Fibroblast of lung (primary cell): ENCODE data around the gene C1orf185. TPM values are rescaled to one million over a fixed set of nuclear protein-coding genes. Genes with fewer than 3 reads are reported as not detected.
A peak's percentile ranks its signal among the peaks of the same experiment; 100 is the strongest.

Experiments used
- DNase-seq, 2 donors: peaks; one replicate each; pipeline versions ENCODE4 v3.0.0 to v3.0.0-alpha.2; 2010; ENCODE audit warnings: low read depth in 2 of 2
- H2AFZ ChIP-seq: 2 replicates; pipeline ENCODE4 v1.5.1; 2012; ENCODE audit warnings: low read length, control low read depth, inconsistent platforms
- H3K27ac ChIP-seq: 2 replicates; pipeline ENCODE4 v1.5.1; 2011; ENCODE audit warnings: low read length, control low read depth; ENCODE audit not compliant: insufficient read depth
- H3K27me3 ChIP-seq: 2 replicates; pipeline ENCODE4 v1.5.1; 2011; ENCODE audit warnings: mild to moderate bottlenecking, low read length; ENCODE audit not compliant: control insufficient read depth, insufficient read depth
- H3K36me3 ChIP-seq: 2 replicates; pipeline ENCODE4 v1.5.1; 2011; ENCODE audit warnings: low read length; ENCODE audit not compliant: control insufficient read depth, insufficient read depth
- H3K4me1 ChIP-seq: 2 replicates; pipeline ENCODE4 v1.5.1; 2011; ENCODE audit warnings: low read length; ENCODE audit not compliant: control insufficient read depth, insufficient read depth; ENCODE audit errors: extremely low read depth
- H3K4me2 ChIP-seq: 2 replicates; pipeline ENCODE4 v1.5.1; 2011; ENCODE audit warnings: low read length, control low read depth; ENCODE audit not compliant: insufficient read depth; ENCODE audit errors: extremely low read depth
- H3K4me3 ChIP-seq, 4 experiments: fragments of 200-600 bp in 1 of 4; sonication (generic) in 1 of 4; replicated peaks in 1 of 4; 2 replicates each; pipeline ENCODE4 v1.5.1; 2011 to 2016; ENCODE audit warnings: low read length in 4 of 4, low read depth in 3 of 4, mild to moderate bottlenecking in 3 of 4, control low read depth in 2 of 4, inconsistent platforms in 1 of 4, mixed read lengths in 1 of 4; ENCODE audit not compliant: insufficient read depth in 1 of 4; ENCODE audit errors: control extremely low read depth in 1 of 4
- H3K79me2 ChIP-seq: 2 replicates; pipeline ENCODE4 v1.5.1; 2012; ENCODE audit warnings: mild to moderate bottlenecking, low read length, inconsistent platforms; ENCODE audit not compliant: control insufficient read depth, insufficient read depth
- H3K9ac ChIP-seq: 2 replicates; pipeline ENCODE4 v1.5.1; 2011; ENCODE audit warnings: mild to moderate bottlenecking, low read length, control low read depth; ENCODE audit not compliant: insufficient read depth
- H3K9me3 ChIP-seq: 2 replicates; pipeline ENCODE4 v1.5.1; 2012; ENCODE audit warnings: low read depth, low read length; ENCODE audit not compliant: control insufficient read depth, insufficient read depth
- H4K20me1 ChIP-seq: 2 replicates; pipeline ENCODE4 v1.5.1; 2011; ENCODE audit warnings: low read length; ENCODE audit not compliant: control insufficient read depth, insufficient read depth; ENCODE audit errors: extremely low read depth
- EZH2 ChIP-seq: IDR thresholded peaks from 2 replicates; pipeline ENCODE4 v1.5.1; 2012; ENCODE audit warnings: low read length, control low read depth, mild to moderate bottlenecking; ENCODE audit errors: missing control alignments
- polyA plus RNA-seq, 2 donors: library from polyadenylated mRNA; depleted of rRNA in 1 of 2; stranded (reverse) in 1 of 2; unstranded in 1 of 2; fragments of >200 nt; gene quantifications; 2 replicates each; pipeline ENCODE4 v1.2.1, GENCODE V29; 2011 to 2012; ENCODE audit warnings: missing spikeins in 1 of 2
- total RNA-seq: library from RNA; depleted of rRNA; stranded (reverse); fragments of >200 nt; gene quantifications from 2 replicates; pipeline ENCODE4 v1.2.1, GENCODE V29; 2014
- TF ChIP-seq, protein P1 (sequence below), 2 donors: IDR thresholded peaks in 1 of 2; conservative IDR thresholded peaks in 1 of 2; 1 replicate in 1 of 2; 2 replicates in 1 of 2; pipeline ENCODE4 v1.5.1; 2011 to 2012; ENCODE audit warnings: low read length in 2 of 2, control low read depth in 1 of 2, inconsistent platforms in 1 of 2, low read depth in 1 of 2, mild to moderate bottlenecking in 1 of 2

The C1orf185 gene
- total and polyA plus RNA-seq, 2 donors (not counting 1 experiment from before 2014, with no cell fraction given) = not detected

DNA sequence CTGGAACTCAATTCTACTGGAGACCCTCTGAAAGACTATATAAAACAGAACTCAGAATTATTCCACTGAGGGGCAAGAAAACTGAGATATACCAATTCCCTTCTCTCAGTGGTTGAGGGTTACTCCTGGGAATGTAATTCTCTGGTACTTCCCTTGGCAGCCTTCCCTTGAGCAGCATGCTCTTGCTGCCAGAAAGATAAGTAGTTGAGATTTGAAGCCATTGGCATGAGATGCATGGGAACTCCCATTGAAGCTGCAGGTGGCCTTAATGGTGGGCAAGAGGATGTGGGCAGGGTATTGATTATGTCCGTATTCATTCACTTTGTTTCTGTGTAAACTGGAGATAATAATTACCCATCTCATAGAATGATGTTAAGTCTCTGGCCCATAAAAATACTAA, 28.6 kb upstream of the C1orf185 start:
- H3K4me3 ChIP-seq = no peak overlapping the region
- no peaks in the 10 kb centered on the region for H3K36me3 ChIP-seq
- peak in 1 of 2 donors; percentile 24 for DNase-seq
- H3K4me1 ChIP-seq = peaks cover 4% of the 10 kb centered on the region
- H3K9me3 ChIP-seq = no peaks in the 10 kb centered on the region
- no peak overlapping the region for H3K9ac ChIP-seq
- H2AFZ ChIP-seq = no peak overlapping the region
- no peaks in the 10 kb centered on the region for H3K79me2 ChIP-seq
- no peak overlapping the region for H3K27ac ChIP-seq
- H4K20me1 ChIP-seq = no peaks in the 10 kb centered on the region
- H3K4me2 ChIP-seq = no peak overlapping the region
- TF ChIP-seq, protein P1, sequence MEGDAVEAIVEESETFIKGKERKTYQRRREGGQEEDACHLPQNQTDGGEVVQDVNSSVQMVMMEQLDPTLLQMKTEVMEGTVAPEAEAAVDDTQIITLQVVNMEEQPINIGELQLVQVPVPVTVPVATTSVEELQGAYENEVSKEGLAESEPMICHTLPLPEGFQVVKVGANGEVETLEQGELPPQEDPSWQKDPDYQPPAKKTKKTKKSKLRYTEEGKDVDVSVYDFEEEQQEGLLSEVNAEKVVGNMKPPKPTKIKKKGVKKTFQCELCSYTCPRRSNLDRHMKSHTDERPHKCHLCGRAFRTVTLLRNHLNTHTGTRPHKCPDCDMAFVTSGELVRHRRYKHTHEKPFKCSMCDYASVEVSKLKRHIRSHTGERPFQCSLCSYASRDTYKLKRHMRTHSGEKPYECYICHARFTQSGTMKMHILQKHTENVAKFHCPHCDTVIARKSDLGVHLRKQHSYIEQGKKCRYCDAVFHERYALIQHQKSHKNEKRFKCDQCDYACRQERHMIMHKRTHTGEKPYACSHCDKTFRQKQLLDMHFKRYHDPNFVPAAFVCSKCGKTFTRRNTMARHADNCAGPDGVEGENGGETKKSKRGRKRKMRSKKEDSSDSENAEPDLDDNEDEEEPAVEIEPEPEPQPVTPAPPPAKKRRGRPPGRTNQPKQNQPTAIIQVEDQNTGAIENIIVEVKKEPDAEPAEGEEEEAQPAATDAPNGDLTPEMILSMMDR (conservative IDR thresholded peaks at IDR 0.05 in 1 of 2, IDR thresholded peaks at IDR 0.05 in 1 of 2; ENCODE audit: low read depth in 1 of 2, low read length in 2 of 2) = no peak
- no peak for TF ChIP-seq EZH2
- H3K27me3 ChIP-seq = no peaks in the 10 kb centered on the region

DNA sequence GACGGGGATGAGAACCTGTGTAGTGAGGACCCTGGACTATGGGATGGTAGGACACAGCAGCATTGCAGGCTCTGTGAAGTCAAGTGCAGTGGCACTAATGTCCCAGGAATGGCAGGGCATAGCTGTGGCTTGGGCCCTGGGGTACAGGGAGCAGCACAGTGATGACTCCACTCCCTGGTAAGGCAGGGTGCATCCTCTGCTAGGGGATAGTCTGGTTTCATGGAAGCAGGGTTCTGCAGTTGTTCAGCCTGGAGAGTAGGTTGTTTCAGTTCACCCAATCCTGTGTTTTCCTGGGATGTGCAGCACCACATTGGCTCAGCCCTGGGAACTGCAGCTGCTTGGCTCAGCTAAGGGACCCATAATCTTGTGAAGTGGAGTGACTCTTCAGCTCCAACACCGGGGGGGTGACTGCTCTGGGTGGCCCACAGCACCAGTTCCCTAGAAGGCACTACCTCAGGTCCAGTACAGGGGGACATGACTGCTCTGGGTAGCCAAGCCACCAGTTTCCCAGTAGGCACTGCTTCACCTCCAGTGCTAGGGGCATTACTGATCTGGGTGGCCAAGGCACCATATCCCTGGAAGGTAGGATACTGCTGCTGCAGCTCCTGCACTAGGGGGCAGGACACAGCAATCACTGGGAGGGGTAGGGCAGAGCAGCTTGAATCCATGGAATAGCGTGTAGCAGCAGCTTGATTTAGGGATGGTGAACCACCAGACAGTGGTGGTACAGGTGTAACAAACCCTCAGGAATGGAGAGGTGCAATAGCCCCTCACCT, 15.3 kb upstream of the C1orf185 start:
- Histone ChIP-seq H4K20me1 (no peaks in the 10 kb centered on the region), H3K4me1 (no peaks in the 10 kb centered on the region)

DNA sequence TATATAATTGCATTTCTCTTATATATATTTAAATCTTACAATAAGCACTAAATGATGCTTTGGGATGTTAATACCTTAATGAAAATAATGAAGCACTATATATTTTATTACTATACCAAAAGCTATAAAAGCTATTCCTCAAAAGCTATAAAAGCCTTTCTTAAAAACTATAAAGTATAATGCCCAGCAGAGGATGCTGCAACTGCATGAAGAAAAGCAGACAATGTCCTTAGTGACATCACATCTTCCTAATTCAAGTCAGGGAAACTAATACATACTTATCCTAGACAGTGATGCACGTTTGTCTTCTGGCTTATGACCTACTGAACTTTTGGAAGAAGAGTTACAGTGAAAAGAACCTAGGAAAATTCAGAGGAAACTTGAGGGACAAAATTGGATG, 13.6 kb upstream of the C1orf185 start:
- no peaks in the 10 kb centered on the region for H3K36me3 ChIP-seq
- no peaks in the 10 kb centered on the region for H3K4me1 ChIP-seq
- no peak overlapping the region for H3K9ac ChIP-seq
- H3K4me2 ChIP-seq = no peak overlapping the region
- H3K9me3 ChIP-seq = no peaks in the 10 kb centered on the region
- H4K20me1 ChIP-seq = no peaks in the 10 kb centered on the region
- no peak overlapping the region for H3K27ac ChIP-seq
- no peaks in the 10 kb centered on the region for H3K79me2 ChIP-seq
- H2AFZ ChIP-seq = no peak overlapping the region
- no peak overlapping the region for H3K4me3 ChIP-seq
- TF ChIP-seq, protein P1 (conservative IDR thresholded peaks at IDR 0.05 in 1 of 2, IDR thresholded peaks at IDR 0.05 in 1 of 2; ENCODE audit: low read depth in 1 of 2, low read length in 2 of 2) = peak; percentile 17 to 21
- TF ChIP-seq EZH2 = no peak
- H3K27me3 ChIP-seq = peaks cover 8% of the 10 kb centered on the region
- DNase-seq = peak in 1 of 2 donors; percentile 9

More for the DNA sequence above, 15.3 kb upstream of the C1orf185 start:
- Histone ChIP-seq H3K27me3 (peaks cover 3% of the 10 kb centered on the region), H3K4me3 (no peak overlapping the region), H3K9ac (no peak overlapping the region), H2AFZ (no peak overlapping the region), H3K9me3 (no peaks in the 10 kb centered on the region), H3K79me2 (no peaks in the 10 kb centered on the region), H3K4me2 (no peak overlapping the region), H3K27ac (no peak overlapping the region), H3K36me3 (no peaks in the 10 kb centered on the region)
- no peak for DNase-seq
- no peak for TF ChIP-seq EZH2
- TF ChIP-seq, protein P1 (conservative IDR thresholded peaks at IDR 0.05 in 1 of 2, IDR thresholded peaks at IDR 0.05 in 1 of 2; ENCODE audit: low read depth in 1 of 2, low read length in 2 of 2) = no peak
